Measurements from ENCODE around the gene MTUS2. TPM values are rescaled to one million over a fixed set of nuclear protein-coding genes. Genes with fewer than 3 reads are reported as not detected.

MTUS2 gene
- total RNA-seq, 2 donors from 2014 or later: 0.02 TPM; not detected in 1

Other genes with a start within 250 kb of the MTUS2 start
- 10 to 100 TPM; 70.8 to 73.3 TPM for gene POMP, start 161.2 kb upstream of the MTUS2 start, total RNA-seq
- gene SLC46A3, start 101.4 kb upstream of the MTUS2 start, total RNA-seq: 1 to 10 TPM; 7.2 to 7.3 TPM

All from activated T-cell treated with anti-CD3 and anti-CD28 coated beads, Interleukin-2, amount 50 U/mL, for 72 hours (primary cell).